HG03135 (cell line): Measurements from ENCODE around the gene CIAPIN1.
A peak's percentile ranks its signal among the peaks of the same experiment; 100 is the strongest.

Source experiments
- ATAC-seq: cut with Tn5 transposase; IDR thresholded peaks from one replicate; pipeline ENCODE4 v1.9.1; 2021; ENCODE audit warnings: mild to moderate bottlenecking, moderate library complexity; ENCODE audit not compliant: unreplicated experiment

The CIAPIN1 gene

DNA sequence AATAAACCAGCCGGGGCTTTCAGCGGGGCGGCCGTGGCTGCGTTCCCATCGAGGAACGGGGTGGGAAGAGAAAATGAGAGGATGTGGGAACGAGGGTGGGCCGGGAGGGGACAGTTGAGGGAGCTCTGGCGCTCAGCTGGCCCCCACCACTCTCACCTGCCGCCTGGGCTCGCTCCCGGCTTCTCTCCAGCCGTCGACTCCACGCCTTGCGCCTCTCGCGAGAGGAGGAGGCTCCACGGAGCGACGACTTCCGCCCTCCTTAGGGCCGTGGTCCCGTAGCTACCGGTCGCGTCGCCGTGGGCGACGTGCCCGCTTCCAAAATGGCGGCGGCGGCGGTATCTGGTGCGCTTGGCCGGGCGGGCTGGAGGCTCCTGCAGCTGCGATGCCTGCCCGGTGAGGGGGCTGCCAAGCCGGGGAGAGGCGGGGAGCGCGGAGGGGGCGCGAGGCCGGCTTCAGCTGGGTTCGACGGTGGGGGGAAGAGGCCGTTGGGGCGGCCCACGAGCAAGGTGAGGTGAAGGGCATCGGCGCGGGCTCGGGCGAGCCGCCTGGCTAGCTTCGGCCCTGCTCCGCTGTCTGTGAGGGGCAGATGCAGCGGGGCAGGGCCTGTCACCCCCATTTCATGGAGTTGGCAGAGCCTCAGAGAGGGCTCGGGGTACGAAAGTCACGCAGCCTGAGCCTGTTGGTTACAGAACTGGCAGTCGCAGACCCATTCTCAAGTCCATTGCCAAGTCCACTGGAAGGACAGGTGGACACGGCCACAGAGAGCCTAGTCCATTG, at the start of gene CIAPIN1, which contains the start of gene COQ9:
TSS of gene CIAPIN1 (minus strand) at position 200 of the 777 bp plus-strand sequence. CDS start 6,457 bp downstream, outside the sequence.
TSS of gene COQ9 (plus strand) at position 294 of the 777 bp plus-strand sequence. CDS start at position 321, 27 bp downstream.
- peak; percentile 97 for ATAC-seq

GRCh38 chr16:57493767-57494166, 46.6 kb upstream of the CIAPIN1 start:
- no peak for ATAC-seq

DNA sequence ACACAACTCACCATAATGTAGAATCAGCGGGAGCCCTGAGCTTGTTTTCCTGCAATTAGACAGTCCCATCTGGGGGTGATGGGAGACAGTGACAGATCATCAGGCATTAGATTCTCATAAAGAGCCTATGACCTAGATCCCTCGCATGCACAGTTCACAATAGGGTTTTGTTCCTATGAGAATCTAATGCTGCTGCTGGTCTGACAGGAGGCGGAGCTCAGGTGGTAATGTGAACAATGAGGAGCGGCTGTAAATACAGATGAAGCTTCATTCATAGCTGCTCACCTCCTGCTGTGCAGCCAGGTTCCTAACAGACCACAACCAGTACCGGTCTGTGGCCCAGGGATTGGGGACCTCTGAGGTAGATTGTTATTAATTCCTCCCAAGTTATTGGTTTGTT, 42.0 kb upstream of the CIAPIN1 start:
- ATAC-seq, result no peak

DNA sequence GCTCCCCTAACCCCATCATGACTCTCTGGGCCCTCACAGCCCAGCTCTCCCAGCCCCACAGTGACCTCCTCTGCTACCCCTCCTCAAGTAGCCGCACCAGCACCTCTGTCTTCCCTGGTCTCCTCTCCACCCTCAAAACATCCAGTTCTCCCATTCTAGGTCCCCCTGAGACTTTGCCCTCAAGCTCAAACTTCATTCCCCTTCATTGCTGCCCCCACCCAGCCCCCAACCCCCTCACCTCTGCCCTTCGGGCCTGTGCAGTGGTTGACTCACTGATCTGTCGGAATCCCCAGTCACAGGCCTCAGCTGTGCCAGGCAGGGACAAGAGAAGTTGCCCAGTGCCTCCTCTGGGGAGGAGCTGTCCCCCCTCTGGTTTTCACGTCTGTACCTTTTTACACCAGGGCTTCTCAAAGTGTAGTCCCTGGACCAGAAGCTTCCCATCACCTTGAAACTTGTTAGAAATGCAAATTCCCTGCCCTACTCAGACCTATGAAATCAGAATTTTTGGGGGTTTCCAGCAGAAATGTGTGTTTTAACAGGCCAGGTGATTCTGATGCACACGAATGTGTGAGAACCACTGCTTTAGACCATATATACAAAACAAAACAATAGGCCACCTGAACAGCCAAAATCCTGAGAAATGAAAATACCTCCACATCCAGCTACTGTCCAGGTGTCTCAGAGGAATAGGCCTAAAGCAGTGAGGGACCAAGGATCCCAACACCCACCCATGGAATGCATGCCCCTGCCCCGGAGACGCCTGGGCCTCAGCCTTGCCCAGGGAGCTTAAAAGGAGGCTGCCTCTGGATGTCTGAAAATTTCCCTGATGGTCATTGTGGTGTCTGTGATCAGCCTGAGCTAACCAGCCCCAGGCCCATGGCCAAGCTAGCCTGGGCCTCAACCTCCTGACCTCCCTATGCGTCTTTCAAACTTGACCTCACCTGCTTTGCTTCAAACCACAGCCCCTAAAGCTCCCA, 40.0 kb upstream of the CIAPIN1 start:
- no peak for ATAC-seq

- peak; percentile 86 for ATAC-seq
Measured at GRCh38 chr16:57485916-57486857, 39.0 kb upstream of the CIAPIN1 start, which contains the start of gene DOK4. Gene DOK4, minus strand, starts transcription at chr16:57486493. Its CDS starts 6,986 bp downstream, at chr16:57479507.

GRCh38 chr16:57485091-57485915, 38.1 kb upstream of the CIAPIN1 start:
- no peak for ATAC-seq

DNA sequence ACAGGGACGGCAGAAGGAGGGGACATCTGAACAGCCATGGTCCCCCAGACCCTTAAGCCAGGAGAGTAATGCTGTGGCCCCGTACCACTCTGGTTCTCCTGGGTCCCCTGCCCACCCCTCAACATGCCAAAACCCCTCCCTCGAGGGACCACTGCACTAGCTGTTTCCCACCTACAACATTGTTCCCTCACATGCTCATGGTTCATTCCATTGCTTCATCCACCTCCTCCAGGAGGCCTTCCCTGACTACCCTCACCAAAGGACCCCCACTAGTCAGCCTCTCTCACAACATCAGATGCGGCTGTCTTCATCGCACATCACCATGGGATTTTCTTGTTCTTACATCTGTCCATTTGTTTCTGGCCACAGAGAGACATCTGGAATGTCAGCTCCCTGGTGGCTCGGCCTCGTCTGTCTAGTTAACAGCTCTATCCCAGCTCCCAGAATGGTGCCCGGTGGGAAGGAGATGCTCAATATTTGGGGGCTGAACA, 37.4 kb upstream of the CIAPIN1 start:
- ATAC-seq, result no peak

GRCh38 chr16:57483725-57484514, 36.7 kb upstream of the CIAPIN1 start:
- ATAC-seq, result no peak

DNA sequence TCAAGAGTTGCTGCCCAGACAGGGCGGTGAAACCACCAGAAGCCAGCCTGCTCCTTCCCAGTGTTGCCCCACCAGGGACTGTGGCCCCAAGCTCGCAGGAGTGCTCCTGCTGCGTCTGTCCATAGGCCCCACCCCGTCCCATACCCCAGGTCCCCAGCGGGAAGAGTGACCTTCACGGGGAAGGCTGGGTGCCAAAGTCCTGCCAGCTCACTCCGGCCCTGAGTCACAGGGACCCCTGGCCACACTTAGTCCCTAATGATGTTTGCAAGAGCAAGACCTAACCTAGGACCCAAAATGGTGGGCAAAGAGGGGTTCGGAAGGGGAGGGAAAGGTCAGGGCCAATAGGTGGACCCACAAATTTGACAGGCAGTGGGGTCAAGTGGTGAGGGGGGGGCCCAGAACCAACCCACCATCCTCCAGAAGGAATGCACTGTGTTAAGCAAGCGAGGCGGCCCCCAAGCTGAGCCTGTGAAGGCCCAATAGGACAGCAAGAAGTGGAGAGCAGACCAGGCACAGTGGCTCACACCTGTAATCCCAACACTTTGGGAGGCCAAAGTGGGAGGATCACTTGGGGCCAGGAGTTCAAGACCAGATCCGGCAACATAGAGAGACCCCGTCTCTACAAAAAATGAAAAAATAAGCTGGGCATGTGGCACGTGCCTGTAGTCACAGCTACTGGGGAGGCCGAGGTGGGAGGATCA, 35.8 kb upstream of the CIAPIN1 start:
- ATAC-seq, result no peak

- ATAC-seq, result no peak
Measured at GRCh38 chr16:57481421-57481820, 34.2 kb upstream of the CIAPIN1 start.

GRCh38 chr16:57480754-57481230, 33.6 kb upstream of the CIAPIN1 start:
- no peak for ATAC-seq

- no peak for ATAC-seq
Measured at GRCh38 chr16:57479976-57480753, 33.0 kb upstream of the CIAPIN1 start.

GRCh38 chr16:57479205-57479975, 32.2 kb upstream of the CIAPIN1 start:
- ATAC-seq, result no peak

DNA sequence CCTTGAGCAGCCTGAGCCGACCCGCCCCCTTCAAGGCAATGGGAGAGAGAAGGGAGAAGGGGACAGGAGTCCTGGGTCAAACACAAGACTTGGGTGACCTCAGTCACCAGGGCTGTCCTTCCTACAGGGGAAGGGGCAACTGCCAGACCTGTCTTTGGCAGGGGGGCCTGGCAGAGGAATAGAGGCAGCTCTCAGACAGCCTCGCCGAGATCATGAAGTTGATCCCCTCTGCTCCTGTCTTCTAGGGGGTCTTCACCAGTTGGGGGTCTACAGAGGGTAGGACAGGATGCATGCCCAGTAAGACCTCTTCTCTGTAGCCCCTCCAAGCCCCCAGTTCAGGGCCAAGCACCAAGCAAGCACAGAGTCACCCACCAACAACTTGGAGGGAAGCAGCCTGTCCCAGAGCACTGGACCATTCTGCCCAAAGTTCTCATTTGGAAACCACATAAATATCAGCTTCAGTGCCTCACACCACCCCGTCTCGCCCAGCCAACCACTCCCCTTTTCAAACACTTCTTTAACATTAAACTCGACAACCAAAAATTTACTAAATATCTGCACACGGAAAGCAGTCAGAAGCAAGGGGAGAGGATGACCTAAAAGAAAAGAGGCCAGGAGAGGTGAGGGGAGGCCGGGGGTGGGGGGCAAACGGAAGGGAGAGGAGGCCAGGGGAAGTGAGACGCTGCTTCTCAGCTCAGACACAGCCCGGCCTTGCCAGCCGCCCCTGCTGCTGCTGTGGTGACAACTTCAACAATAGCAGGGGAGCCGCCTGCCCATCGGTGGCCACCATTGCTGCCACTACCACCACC, 31.4 kb upstream of the CIAPIN1 start:
- no peak for ATAC-seq

GRCh38 chr16:57477531-57478202, 30.5 kb upstream of the CIAPIN1 start:
- ATAC-seq, result no peak
